Epithelial cell of proximal tubule (primary cell): ENCODE measurements around the gene OR4D11. TPM values are rescaled to one million over a fixed set of nuclear protein-coding genes. Genes with fewer than 3 reads are reported as not detected.

Experiments used
- DNase-seq: peaks from one replicate; pipeline ENCODE4 v3.0.0-alpha.2; 2011; ENCODE audit warnings: low read depth
- H3K4me3 ChIP-seq: 2 replicates; pipeline ENCODE4 v1.5.1; 2011; ENCODE audit warnings: low read depth, mild to moderate bottlenecking, low read length
- CTCF ChIP-seq: conservative IDR thresholded peaks from 2 replicates; pipeline ENCODE4 v1.5.1; 2012; ENCODE audit warnings: low read depth, mild to moderate bottlenecking, low read length
- total RNA-seq: library from RNA; depleted of rRNA; stranded (reverse); fragments of >200 nt; gene quantifications from 2 replicates; pipeline ENCODE4 v1.2.3, GENCODE V29; 2015

Gene OR4D11
- total RNA-seq, 1 donor from 2014 or later, result not detected

DNA sequence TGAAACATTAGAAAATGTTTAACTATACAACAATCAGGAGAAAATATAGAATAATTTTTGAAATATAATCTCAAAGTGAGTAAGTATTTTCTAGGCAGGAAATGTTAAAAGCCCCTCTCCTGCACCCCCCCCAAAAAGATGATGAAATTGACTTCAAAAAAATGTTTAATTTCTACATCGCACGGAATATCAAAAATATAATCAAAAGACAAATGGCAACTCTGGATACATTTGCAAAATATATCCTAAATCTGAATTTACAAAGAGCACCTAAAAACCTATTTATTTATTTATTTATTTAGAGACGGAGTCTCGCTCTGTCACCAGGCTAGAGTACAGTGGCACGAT is 44.9 kb downstream of the OR4D11 start:
- no peak overlapping the region for H3K4me3 ChIP-seq
- no peak for DNase-seq
- TF ChIP-seq CTCF, result no peak

GRCh38 chr11:59550368-59550841 is 47.0 kb downstream of the OR4D11 start:
- DNase-seq, result peak; percentile 79
- H3K4me3 ChIP-seq, result peak overlapping the region; percentile 57
- TF ChIP-seq CTCF, result peak; percentile 39

GRCh38 chr11:59550842-59551658 is 47.7 kb downstream of the OR4D11 start:
- H3K4me3 ChIP-seq, result peak overlapping the region; percentile 57
- TF ChIP-seq CTCF, result no peak
- peak; percentile 72 for DNase-seq

DNA sequence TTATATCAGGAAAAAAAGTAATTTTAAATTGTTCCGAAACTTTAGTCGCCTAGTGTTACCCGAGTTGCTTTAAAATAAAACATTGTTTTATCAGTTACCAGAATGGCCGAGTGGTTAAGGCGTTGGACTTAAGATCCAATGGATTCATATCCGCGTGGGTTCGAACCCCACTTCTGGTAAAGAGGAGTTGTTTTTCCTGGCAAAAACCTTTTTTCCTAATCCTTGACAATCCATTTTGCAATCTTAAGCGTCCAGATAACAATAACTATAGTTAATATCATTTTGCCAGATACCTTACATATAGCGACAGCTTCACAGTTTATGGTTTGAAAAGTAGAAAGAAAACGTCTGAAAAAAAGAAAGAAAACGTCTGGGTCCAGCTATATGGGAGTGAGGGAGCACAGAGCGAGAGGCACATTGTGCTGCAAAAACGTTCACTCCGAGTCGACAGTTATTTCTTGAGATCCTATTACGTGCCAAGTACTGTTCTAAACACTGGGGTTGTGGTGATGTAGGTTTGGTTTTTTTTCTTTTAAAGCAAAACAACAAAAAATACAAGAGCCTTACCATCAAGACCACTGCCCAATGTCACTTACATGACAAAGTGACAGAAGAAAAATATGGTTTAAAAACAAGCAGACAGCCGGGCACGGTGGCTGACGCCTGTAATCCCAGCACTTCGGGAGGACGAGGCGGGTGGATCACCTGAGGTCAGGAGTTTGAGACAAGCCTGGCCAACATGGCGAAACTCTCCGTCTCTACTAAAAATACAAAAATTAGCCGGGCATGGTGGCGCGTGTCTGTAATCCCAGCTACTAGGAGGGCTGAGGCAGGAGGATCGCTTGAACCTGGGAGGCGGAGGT is 48.5 kb downstream of the OR4D11 start:
- DNase-seq, result no peak
- no peak for TF ChIP-seq CTCF
- peak overlapping the region; percentile 57 for H3K4me3 ChIP-seq

DNA sequence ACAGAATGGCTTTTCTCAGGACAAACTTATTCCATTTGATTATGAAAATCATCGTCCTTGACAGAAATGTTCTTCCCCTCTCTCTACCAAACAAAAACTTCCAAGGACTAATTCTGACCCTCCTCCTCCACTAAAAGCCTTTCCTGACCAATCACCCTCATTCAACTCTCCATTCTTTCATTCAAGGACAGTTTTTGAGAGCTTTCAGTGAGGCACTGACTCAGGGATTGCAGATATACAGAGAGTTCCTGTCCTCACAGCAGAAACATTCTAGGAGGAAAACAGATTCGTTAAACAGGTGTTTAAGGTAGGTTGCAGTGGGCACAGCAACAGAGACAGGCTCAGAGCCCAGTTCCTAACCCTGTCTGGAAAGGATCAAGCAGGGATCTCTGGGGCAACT is 49.5 kb downstream of the OR4D11 start:
- DNase-seq, result no peak
- H3K4me3 ChIP-seq, result no peak overlapping the region
- TF ChIP-seq CTCF, result no peak

DNA sequence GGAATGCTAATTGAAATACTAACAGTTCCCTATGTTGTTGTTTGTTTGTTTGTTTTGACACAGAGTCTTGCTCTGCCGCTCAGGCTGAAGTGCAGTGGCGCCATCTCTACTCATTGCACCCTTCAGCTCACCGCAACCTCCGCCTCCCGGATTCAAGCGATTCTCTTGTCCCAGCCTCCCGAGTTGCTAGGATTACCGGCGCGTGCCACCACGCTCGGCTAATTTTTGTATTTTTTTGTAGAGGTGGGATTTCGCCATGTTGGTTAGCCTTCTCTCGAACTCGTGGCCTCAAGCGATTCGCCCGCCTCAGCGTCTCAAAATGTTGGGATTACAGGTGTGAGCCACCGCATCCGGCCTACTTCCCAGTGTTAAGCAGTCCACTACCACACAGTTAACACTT is 49.9 kb downstream of the OR4D11 start:
- no peak for DNase-seq
- TF ChIP-seq CTCF, result no peak
- H3K4me3 ChIP-seq, result no peak overlapping the region

Other genes starting within 250 kb of the OR4D11 start
- gene OR5AN1, start 144.7 kb upstream of the OR4D11 start, total RNA-seq, result not detected in 2 replicates
- not detected in 2 replicates for gene OR5A2, start 77.2 kb upstream of the OR4D11 start, total RNA-seq
- gene OR5A1, start 67.1 kb upstream of the OR4D11 start, total RNA-seq, result not detected in 2 replicates
- gene OR4D6, start 46.6 kb upstream of the OR4D11 start, total RNA-seq, result not detected in 2 replicates
- gene OR4D10, start 30.3 kb upstream of the OR4D11 start, total RNA-seq, result not detected in 2 replicates
- not detected in 2 replicates for gene OR4D9, start 8.0 kb downstream of the OR4D11 start, total RNA-seq
- gene OSBP, start 112.2 kb downstream of the OR4D11 start, total RNA-seq, result 12.3 and 15.1 TPM in 2 replicates
- 19.3 and 21.9 TPM in 2 replicates for gene PATL1, start 165.5 kb downstream of the OR4D11 start, total RNA-seq
- not detected in 2 replicates for gene OR10V1, start 210.3 kb downstream of the OR4D11 start, total RNA-seq